GM12878 (cell line): Measurements from ENCODE around the gene FAM89B. TPM values are rescaled to one million over a fixed set of nuclear protein-coding genes. Genes with fewer than 3 reads are reported as not detected.

Experiments used
- ATAC-seq: fragments of 200-7000 bp; cut with Tn5 transposase; 3 replicates; pipeline ENCODE4 v1.9.1; 2020; ENCODE audit warnings: mild to moderate bottlenecking, moderate library complexity
- BruUV-seq: library from RNA; stranded (reverse); fragments of 400-500 nt; replicated peaks from 2 replicates; lab custom pipeline; 2021; lab: Mats Ljungman, UMichigan
- CTCF ChIA-PET: fragments of 300-600 bp; sonication (Branson Sonifier 250); formaldehyde crosslinking; extraction: SDS; loops from one replicate; lab custom pipeline; 2021; ENCODE audit warnings: inconsistent platforms; lab: Yijun Ruan, JAX
- POLR2A ChIA-PET: fragments of 350-600 bp; formaldehyde crosslinking; extraction: SDS; loops from one replicate; lab custom pipeline; 2021; ENCODE audit warnings: inconsistent platforms; lab: Charles Lee
- RAD21 ChIA-PET: fragments of 300-600 bp; sonication (Branson Sonifier 250); formaldehyde crosslinking; loops from one replicate; lab custom pipeline; 2023; ENCODE audit warnings: antibody characterized with exemption; ENCODE audit not compliant: unreplicated experiment; lab: Charles Lee
- SMC1A ChIA-PET: fragments of 300-600 bp; sonication (Branson Sonifier 250); formaldehyde crosslinking; loops from one replicate; lab custom pipeline; 2023; ENCODE audit not compliant: unreplicated experiment, uncharacterized antibody; lab: Charles Lee
- DNase-seq: peaks from one replicate; pipeline ENCODE4 v3.0.0-alpha.2; 2011; ENCODE audit warnings: low read depth, low spot score
- FAIRE-seq: peaks from 3 replicates; lab custom pipeline; 2011; peaks lifted over from hg19 to GRCh38; lab: Jason Lieb, UNC
- H2AFZ ChIP-seq: 2 replicates; pipeline ENCODE4 v1.6.0; 2011; ENCODE audit warnings: low read depth, low read length, control low read depth; ENCODE audit not compliant: control insufficient read depth
- H3K27ac ChIP-seq: 2 replicates; pipeline ENCODE4 v1.5.1; 2011; ENCODE audit warnings: control low read depth; ENCODE audit not compliant: control insufficient read depth, insufficient read depth
- H3K27me3 ChIP-seq, 2 experiments: replicated peaks in 1 of 2; 2 replicates each; pipeline versions ENCODE4 v1.6.0 to v1.6.1; 2011; ENCODE audit warnings: low read length in 1 of 2; ENCODE audit not compliant: control insufficient read depth in 2 of 2, insufficient read depth in 2 of 2
- H3K36me3 ChIP-seq, 2 experiments: 2 replicates each; pipeline ENCODE4 v1.5.1; 2011; ENCODE audit warnings: low read length in 1 of 2; ENCODE audit not compliant: control insufficient read depth in 2 of 2, insufficient read depth in 2 of 2
- H3K4me1 ChIP-seq: 2 replicates; pipeline ENCODE4 v1.6.1; 2011; ENCODE audit warnings: mild to moderate bottlenecking, low read length, moderate library complexity, mixed read lengths; ENCODE audit not compliant: control insufficient read depth, insufficient read depth
- H3K4me2 ChIP-seq: 2 replicates; pipeline ENCODE4 v1.6.0; 2011; ENCODE audit warnings: control low read depth; ENCODE audit not compliant: control insufficient read depth, insufficient read depth
- H3K4me3 ChIP-seq: fragments of 200-600 bp; sonication (generic); 2 replicates; pipeline ENCODE4 v1.5.1; 2016
- H3K79me2 ChIP-seq: 2 replicates; pipeline ENCODE4 v1.6.0; 2011; ENCODE audit warnings: low read length; ENCODE audit not compliant: control insufficient read depth, insufficient read depth
- H3K9ac ChIP-seq: 2 replicates; pipeline ENCODE4 v1.8.0; 2011; ENCODE audit warnings: low read length, control low read depth, mixed read lengths; ENCODE audit not compliant: control insufficient read depth, insufficient read depth
- H3K9me3 ChIP-seq: replicated peaks from 3 replicates; pipeline ENCODE4 v1.5.1; 2011; ENCODE audit warnings: mild to moderate bottlenecking, low read length; ENCODE audit not compliant: control insufficient read depth, insufficient read depth
- H4K20me1 ChIP-seq: 2 replicates; pipeline ENCODE4 v1.6.0; 2011; ENCODE audit not compliant: control insufficient read depth, insufficient read depth
- POLR2A ChIP-seq: IDR thresholded peaks from 2 replicates; pipeline ENCODE4 v1.6.1; 2011; ENCODE audit warnings: low read depth, mild to moderate bottlenecking, low read length
- POLR2AphosphoS5 ChIP-seq: IDR thresholded peaks from 2 replicates; pipeline ENCODE4 v1.6.1; 2011; ENCODE audit warnings: mild to moderate bottlenecking, low read length, inconsistent platforms
- SMARCA5 ChIP-seq: fragments of 450-650 bp; IDR thresholded peaks from 2 replicates; pipeline ENCODE4 v1.6.1; 2017; ENCODE audit warnings: mild to moderate bottlenecking
- WGBS: methylation state at CpG from one replicate; pipeline ENCODE4 v1.1.6; 2016; ENCODE audit warnings: low lambda C conversion rate; ENCODE audit not compliant: insufficient replicate concordance, insufficient coverage; ENCODE audit errors: missing lambda C conversion rate; 5-methylcytosine and 5-hydroxymethylcytosine counted together
- in situ Hi-C: fragments of 300-500 bp; cut with MboI; formaldehyde crosslinking; loops from 9 replicates; pipeline ENCODE4 v1.14.3; 2018; ENCODE audit warnings: mixed read lengths
- intact Hi-C: fragments of 100-400 bp; cut with micrococcal nuclease; formaldehyde crosslinking; loops from one replicate; pipeline ENCODE4 v1.14.2; 2022; ENCODE audit not compliant: unreplicated experiment
- polyA plus RNA-seq, 11 experiments: library from polyadenylated mRNA; depleted of rRNA in 4 of 11; unstranded in 6 of 11; stranded (reverse) in 5 of 11; fragments of >200 nt; fragmentation: Nextera tagmentation in 4 of 11; fragmentation: Illumina TruSeq in 1 of 11; extraction: Ambion mirVana in 4 of 11; extraction: Trizol in 1 of 11; gene quantifications; 1 replicate in 1 of 11; 2 replicates in 10 of 11; pipeline versions ENCODE4 v1.2.1 to v1.2.3, GENCODE V29; 2011 to 2016; ENCODE audit warnings: inconsistent platforms in 2 of 11, missing spikeins in 2 of 11, low read depth in 1 of 11
- total RNA-seq, 4 experiments: library from RNA; depleted of rRNA in 3 of 4; stranded (reverse); fragments of >200 nt in 3 of 4; fragmentation: Illumina TruSeq in 1 of 4; extraction: Trizol in 1 of 4; gene quantifications; 2 replicates each; pipeline versions ENCODE4 v1.2.1 to v1.2.3, GENCODE V29; 2013 to 2021

FAM89B gene
- total and polyA plus RNA-seq, 10 of the 15 experiments (the other 5 are each of a cell fraction or from before 2014, with no cell fraction given) = 0.34 to 36.7 (median 9.8) TPM

DNA sequence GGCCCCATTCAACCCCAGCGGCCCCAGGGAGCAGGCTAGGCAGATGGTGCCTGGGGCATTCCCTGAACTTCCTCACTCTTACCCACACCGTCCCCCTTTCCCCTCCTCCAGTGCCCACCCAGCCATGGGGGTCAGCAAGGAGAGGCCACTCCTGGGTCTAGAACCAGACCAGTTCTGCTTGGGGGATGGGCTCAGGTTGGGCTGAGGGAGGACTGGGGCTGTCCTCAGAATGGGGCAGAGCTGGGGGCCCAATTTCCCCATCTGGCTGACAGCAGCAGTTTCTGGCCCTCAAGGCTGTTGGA is 35.1 kb upstream of the FAM89B start:
- intact Hi-C loops = no loop called here
- H3K9me3 ChIP-seq = no peaks in the 10 kb centered on the region
- ATAC-seq = no peak
- H3K27me3 ChIP-seq = no peaks in the 10 kb centered on the region
- no peaks in the 10 kb centered on the region for H4K20me1 ChIP-seq
- ChIA-PET CTCF (no interaction called here), POLR2A (no interaction called here), SMC1A (no interaction called here), RAD21 (interaction anchor here (0.6 kb wide), 1 partner anchor 15 kb away, joined by 3 read pairs; no protein-coding TSS in a partner anchor)
- DNase-seq = no peak
- WGBS = 87% methylated on average over 2 of the region's 2 CpGs
- no peak overlapping the region for H3K4me3 ChIP-seq
- H3K4me2 ChIP-seq = no peak overlapping the region
- no peak overlapping the region for H2AFZ ChIP-seq
- TF ChIP-seq SMARCA5 (no peak), POLR2AphosphoS5 (peak; percentile 16; the same call in 1 of the 2 replicates), POLR2A (peak; percentile 30; the same call in 1 of the 2 replicates)
- H3K27ac ChIP-seq = no peak overlapping the region
- no peak for FAIRE-seq
- in situ Hi-C loops = no loop called here
- peaks cover 8 to 9% of the 10 kb centered on the region in 2 experiments; a peak in 3 of 4 replicates for H3K36me3 ChIP-seq
- BruUV-seq = no TSS peak
- no peaks in the 10 kb centered on the region for H3K79me2 ChIP-seq
- H3K4me1 ChIP-seq = peaks cover 6% of the 10 kb centered on the region
- no peak overlapping the region for H3K9ac ChIP-seq

GRCh38 chr11:65537620-65538231 is 34.6 kb upstream of the FAM89B start:
- no peak for FAIRE-seq
- no peak for ATAC-seq
- TF ChIP-seq POLR2A (0 out of 2 replicates have a peak, but pooled peaks have one; percentile 17), POLR2AphosphoS5 (no peak)
- no peak overlapping the region for H3K4me2 ChIP-seq
- no peaks in the 10 kb centered on the region for H4K20me1 ChIP-seq
- ChIA-PET CTCF (no interaction called here), RAD21 (no interaction called here), SMC1A (no interaction called here), POLR2A (no interaction called here)
- 74% methylated on average over 18 of the region's 18 CpGs for WGBS
- BruUV-seq = no TSS peak
- peaks cover 5 to 7% of the 10 kb centered on the region in 2 experiments; a peak in 3 of 4 replicates for H3K36me3 ChIP-seq
- intact Hi-C loops (no loop called here), in situ Hi-C loops (no loop called here)
- H3K4me3 ChIP-seq = no peak overlapping the region
- no peak for DNase-seq
- no peaks in the 10 kb centered on the region for H3K27me3 ChIP-seq
- H3K79me2 ChIP-seq = no peaks in the 10 kb centered on the region
- no peak overlapping the region for H3K9ac ChIP-seq
- H2AFZ ChIP-seq = no peak overlapping the region
- no peak overlapping the region for H3K27ac ChIP-seq
- peaks cover 6% of the 10 kb centered on the region for H3K4me1 ChIP-seq
- no peaks in the 10 kb centered on the region for H3K9me3 ChIP-seq
